IMR-90 (cell line): Measurements from ENCODE around the gene KRT3.

Source experiments
- CEBPB ChIP-seq: IDR thresholded peaks from 2 replicates; pipeline ENCODE4 v1.6.1; 2012; ENCODE audit warnings: low read depth, low read length, improper control_type of control experiment
- CHD1 ChIP-seq: IDR thresholded peaks from 2 replicates; pipeline ENCODE4 v1.6.1; 2012; ENCODE audit warnings: low read depth, low read length, improper control_type of control experiment
- MAFK ChIP-seq: IDR thresholded peaks from 2 replicates; pipeline ENCODE4 v1.6.1; 2012; ENCODE audit warnings: low read depth, low read length, improper control_type of control experiment
- MAZ ChIP-seq: IDR thresholded peaks from 2 replicates; pipeline ENCODE4 v1.6.1; 2012; ENCODE audit warnings: low read depth, mild to moderate bottlenecking, low read length, improper control_type of control experiment, moderate library complexity, borderline replicate concordance
- MXI1 ChIP-seq: IDR thresholded peaks from 2 replicates; pipeline ENCODE4 v1.6.1; 2012; ENCODE audit warnings: low read depth, mild to moderate bottlenecking, low read length, moderate library complexity, borderline replicate concordance
- POLR2A ChIP-seq: IDR thresholded peaks from 2 replicates; pipeline ENCODE4 v1.6.1; 2012; ENCODE audit warnings: mild to moderate bottlenecking, low read depth, low read length
- RAD21 ChIP-seq: IDR thresholded peaks from 2 replicates; pipeline ENCODE4 v1.6.1; 2012; ENCODE audit warnings: low read length, improper control_type of control experiment
- RCOR1 ChIP-seq: IDR thresholded peaks from 2 replicates; pipeline ENCODE4 v1.6.1; 2012; ENCODE audit warnings: mild to moderate bottlenecking, low read length, improper control_type of control experiment; ENCODE audit not compliant: insufficient replicate concordance
- RFX5 ChIP-seq: IDR thresholded peaks from 2 replicates; pipeline ENCODE4 v1.8.0; 2012; ENCODE audit warnings: low read depth, mild to moderate bottlenecking, low read length, moderate library complexity
- SMC3 ChIP-seq: fragments of 150-350 bp; IDR thresholded peaks from 2 replicates; pipeline ENCODE4 v1.6.1; 2016; ENCODE audit warnings: low read depth, mild to moderate bottlenecking, antibody characterized with exemption, low read length, moderate library complexity
- USF2 ChIP-seq: fragments of 150-350 bp; IDR thresholded peaks from 2 replicates; pipeline ENCODE4 v1.6.1; 2017; ENCODE audit warnings: mild to moderate bottlenecking, antibody characterized with exemption, low read length, low read depth
- TF ChIP-seq, protein P1 (sequence below): conservative IDR thresholded peaks from 2 replicates; pipeline ENCODE4 v1.5.1; 2012; ENCODE audit warnings: mild to moderate bottlenecking, low read depth, low read length, improper control_type of control experiment
- TF ChIP-seq, protein P2 (sequence below): fragments of 150-350 bp; IDR thresholded peaks from 2 replicates; pipeline ENCODE4 v1.6.1; 2016; ENCODE audit warnings: low read depth, mild to moderate bottlenecking, low read length, moderate library complexity, borderline replicate concordance

DNA sequence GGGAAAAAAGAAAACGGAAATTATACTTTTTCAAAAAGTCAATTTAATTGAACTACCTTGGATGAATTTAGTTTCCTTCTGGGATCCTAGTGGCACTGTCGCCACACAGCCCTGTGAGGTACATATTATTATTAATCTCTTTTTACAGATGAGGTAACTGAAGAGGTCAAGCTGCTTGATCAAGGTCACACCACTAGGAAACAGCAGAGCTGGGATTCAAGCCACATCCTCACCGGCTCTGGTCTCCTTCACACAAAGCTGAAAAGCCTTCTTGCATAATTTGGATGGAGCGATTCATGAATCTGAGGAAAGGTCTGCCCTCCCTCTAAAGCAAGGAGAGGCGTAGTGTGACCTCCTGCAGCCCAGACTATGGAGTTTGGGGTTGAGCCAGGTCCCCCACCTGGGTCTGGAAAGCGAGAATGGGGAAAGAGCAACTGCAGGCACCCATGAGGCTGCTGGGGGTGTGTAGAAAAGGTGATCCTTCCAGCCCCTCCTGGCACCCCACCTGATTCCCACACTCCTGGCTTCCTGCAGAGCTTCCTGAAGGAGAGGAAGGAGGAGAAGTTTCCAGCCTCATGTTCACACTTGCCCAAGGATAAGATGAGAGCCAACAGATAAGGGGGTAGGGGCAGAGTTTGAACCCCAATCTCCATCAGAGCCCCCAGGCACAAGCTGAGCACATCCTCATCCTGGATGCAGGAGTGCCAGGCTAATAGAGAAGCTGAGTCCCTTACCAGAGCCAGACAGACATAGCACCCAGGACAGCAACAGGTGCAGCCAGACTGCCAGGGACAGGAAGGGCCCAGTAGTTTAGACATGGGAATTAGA is 42.1 kb upstream of the KRT3 start:
- TF ChIP-seq, protein P1, sequence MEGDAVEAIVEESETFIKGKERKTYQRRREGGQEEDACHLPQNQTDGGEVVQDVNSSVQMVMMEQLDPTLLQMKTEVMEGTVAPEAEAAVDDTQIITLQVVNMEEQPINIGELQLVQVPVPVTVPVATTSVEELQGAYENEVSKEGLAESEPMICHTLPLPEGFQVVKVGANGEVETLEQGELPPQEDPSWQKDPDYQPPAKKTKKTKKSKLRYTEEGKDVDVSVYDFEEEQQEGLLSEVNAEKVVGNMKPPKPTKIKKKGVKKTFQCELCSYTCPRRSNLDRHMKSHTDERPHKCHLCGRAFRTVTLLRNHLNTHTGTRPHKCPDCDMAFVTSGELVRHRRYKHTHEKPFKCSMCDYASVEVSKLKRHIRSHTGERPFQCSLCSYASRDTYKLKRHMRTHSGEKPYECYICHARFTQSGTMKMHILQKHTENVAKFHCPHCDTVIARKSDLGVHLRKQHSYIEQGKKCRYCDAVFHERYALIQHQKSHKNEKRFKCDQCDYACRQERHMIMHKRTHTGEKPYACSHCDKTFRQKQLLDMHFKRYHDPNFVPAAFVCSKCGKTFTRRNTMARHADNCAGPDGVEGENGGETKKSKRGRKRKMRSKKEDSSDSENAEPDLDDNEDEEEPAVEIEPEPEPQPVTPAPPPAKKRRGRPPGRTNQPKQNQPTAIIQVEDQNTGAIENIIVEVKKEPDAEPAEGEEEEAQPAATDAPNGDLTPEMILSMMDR: no peak
- no peak for TF ChIP-seq MAZ
- no peak for TF ChIP-seq USF2
- no peak for TF ChIP-seq POLR2A
- TF ChIP-seq, protein P2, sequence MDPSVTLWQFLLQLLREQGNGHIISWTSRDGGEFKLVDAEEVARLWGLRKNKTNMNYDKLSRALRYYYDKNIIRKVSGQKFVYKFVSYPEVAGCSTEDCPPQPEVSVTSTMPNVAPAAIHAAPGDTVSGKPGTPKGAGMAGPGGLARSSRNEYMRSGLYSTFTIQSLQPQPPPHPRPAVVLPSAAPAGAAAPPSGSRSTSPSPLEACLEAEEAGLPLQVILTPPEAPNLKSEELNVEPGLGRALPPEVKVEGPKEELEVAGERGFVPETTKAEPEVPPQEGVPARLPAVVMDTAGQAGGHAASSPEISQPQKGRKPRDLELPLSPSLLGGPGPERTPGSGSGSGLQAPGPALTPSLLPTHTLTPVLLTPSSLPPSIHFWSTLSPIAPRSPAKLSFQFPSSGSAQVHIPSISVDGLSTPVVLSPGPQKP: no peak
- no peak for TF ChIP-seq RAD21
- no peak for TF ChIP-seq MAFK
- TF ChIP-seq MXI1: no peak
- no peak for TF ChIP-seq SMC3
- TF ChIP-seq CHD1: no peak
- TF ChIP-seq RCOR1: no peak
- TF ChIP-seq RFX5: no peak
- TF ChIP-seq CEBPB: no peak
